ENCODE results near the gene OR2T27.
"Not testable (repeated sequence)": the region's sequence is repeated elsewhere in the genome, so short reads cannot be mapped to it uniquely, and the experiment has no call there.

OR2T27 gene

GRCh38 chr1:248640906-248641305, 14.4 kb downstream of the OR2T27 start:
- not testable (repeated sequence) for DNase-seq (ENCODE audit: low read depth in 3 of 3)

DNA sequence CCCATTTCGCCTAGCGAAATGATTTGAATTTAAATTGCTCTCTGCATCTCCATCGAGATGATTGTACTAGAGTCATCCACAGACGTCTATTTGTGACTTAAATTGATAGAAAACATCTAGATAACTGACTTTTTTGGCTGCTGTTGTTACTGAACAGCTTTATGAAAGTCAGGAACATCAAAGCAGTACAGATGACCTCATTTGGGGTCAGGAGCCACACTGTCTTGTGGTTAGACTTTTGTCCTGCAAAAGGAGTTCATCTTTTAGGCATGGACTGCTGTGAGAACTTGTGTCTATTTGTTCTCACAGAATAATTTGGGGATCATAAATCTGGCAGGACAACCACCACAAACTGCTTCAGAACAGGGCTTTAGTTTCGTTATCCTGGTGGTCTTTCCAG, 15.7 kb downstream of the OR2T27 start:
- not testable (repeated sequence) for DNase-seq (ENCODE audit: low read depth in 3 of 3)

GRCh38 chr1:248636612-248637011, 18.7 kb downstream of the OR2T27 start:
- not testable (repeated sequence) for DNase-seq (ENCODE audit: low read depth in 3 of 3)

DNA sequence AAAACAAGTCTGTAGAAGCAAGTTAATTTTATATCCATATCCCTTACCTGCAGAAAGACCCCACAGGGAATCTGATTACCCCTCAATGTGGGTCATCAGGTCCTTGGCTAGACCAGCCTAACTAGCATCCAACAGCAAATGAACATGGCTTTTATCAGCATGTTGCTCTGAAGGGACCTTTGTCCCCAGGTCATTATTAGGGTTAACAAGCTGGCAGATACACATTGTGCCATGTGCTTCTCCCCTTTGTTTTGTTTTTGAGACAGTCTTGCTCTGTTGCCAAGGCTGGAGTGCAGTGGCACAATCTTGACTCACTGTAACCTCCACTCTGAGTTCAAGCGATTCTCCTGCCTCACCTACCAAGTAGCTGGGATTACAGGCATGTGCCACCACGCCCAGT, 20.3 kb downstream of the OR2T27 start, which contains the start of gene OR2T11:
OR2T11 (minus strand) TSS at position 101 of the 400 bp plus-strand sequence. CDS start 7,963 bp downstream, outside the sequence.
- not testable (repeated sequence) for DNase-seq (ENCODE audit: low read depth in 3 of 3)

GRCh38 chr1:248631354-248632008, 23.8 kb downstream of the OR2T27 start:
- DNase-seq (ENCODE audit: low read depth in 3 of 3) = no peak

DNA sequence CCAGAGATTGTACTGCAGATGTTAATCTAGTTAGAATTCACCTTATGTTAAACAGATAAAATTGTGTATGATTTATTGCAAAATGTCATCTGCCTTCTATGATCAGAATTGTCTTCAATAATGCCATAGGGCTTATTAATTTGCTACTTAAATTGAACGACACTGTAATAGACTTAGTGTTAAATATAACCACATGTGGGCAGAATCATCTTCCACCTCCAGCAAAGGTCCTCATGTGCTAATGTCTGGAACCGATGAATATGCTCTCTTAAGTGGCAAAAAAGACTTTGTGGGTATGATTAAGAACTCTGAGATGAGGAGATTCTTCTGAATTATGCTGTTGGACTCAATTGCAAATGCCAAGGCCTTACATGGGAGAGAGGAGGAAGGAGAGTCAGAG, 24.8 kb downstream of the OR2T27 start:
- DNase-seq (ENCODE audit: low read depth in 3 of 3) = no peak

DNA sequence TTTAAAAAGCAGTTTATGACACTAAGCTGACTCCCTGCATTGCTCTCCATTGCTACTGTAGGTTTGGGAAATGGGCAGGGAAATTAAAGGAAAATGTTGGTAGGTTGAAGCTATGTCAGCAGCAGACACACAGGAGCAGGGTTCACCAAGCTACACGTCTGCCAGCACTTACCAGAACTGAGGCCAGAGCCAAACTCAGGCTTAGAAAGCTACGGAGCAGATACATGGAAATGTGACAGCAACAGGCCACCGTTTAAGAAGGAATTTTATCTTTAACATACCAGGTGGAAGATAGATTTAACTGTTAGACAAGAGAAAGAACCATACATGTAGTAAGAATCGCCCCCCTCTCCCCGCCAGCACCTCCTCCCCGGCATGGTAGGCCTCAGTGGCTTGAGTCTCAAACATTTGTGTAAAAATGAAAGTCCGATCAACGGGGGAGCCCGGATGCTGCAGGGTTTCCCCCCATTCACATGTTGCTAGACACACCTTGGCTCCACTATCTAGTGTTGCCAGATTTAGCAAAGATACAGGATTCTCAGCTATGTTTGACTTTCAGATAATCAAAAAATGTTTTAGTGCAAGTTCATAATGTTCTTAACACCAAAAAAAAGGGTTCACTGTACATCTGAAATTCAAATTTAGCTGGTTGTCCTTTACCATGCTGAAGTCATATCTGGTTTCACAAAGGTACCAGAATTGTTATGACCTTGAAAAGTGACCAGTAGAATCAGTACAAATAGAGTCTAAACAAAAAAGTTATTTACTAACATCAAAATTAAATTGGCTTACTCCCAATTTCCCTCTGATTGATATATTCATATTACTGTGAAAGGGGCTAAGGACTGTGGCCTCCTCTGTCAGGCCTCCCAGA, 27.1 kb downstream of the OR2T27 start:
- DNase-seq (ENCODE audit: low read depth in 3 of 3) = no peak

GRCh38 chr1:248625971-248626370, 29.4 kb downstream of the OR2T27 start:
- DNase-seq (ENCODE audit: low read depth in 3 of 3) = no peak

DNA sequence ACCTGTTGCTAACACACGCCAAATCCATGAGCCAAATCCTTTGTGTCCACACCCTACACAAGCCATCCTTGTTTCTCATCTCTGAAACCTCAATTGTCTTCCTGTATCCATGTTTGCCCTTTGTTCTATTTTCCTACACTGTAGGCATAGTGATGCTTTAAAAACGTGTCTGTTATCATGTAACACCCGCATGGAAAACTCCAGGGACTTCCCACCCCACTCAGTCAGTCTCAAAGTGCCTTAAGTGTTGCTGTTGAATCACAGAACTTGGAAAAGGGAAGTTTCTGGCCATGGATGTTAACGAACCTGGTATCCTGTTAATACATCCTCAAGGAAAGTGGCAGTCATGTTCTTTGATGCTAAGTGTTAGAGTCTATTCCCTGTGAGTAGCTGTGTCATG, 30.2 kb downstream of the OR2T27 start:
- DNase-seq (ENCODE audit: low read depth in 3 of 3) = no peak

DNA sequence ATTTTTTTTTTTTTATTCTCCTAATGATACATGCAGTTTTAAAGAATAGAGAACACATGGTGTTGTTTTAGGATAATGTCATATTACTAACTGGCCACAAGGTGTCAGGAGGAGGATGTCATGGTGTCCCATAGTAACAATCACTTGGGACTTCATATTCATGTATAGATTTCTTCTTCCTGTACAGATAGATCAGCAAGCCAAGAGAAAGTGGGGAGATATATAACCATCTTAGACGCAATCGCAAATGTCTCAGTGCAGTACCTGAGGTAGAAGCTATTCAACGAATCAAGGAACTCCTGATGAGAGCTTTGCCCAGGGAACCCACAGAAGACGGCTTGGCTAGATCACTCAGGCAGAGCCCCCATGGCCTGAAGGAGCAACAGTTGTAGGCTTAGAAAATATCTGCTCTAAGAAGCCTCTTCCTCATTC, 32.7 kb downstream of the OR2T27 start:
- no peak for DNase-seq (ENCODE audit: low read depth in 3 of 3)

GRCh38 chr1:248621770-248622169, 33.6 kb downstream of the OR2T27 start:
- no peak for DNase-seq (ENCODE audit: low read depth in 3 of 3)

- peak; percentile 11 to 59 (median 24) for DNase-seq (ENCODE audit: low read depth in 3 of 3)
Measured at GRCh38 chr1:248618878-248619277, 36.5 kb downstream of the OR2T27 start.

- no peak for DNase-seq (ENCODE audit: low read depth in 3 of 3)
Measured at GRCh38 chr1:248618119-248618518, 37.2 kb downstream of the OR2T27 start.

- DNase-seq (ENCODE audit: low read depth in 3 of 3) = no peak
Measured at GRCh38 chr1:248613742-248614141, 41.6 kb downstream of the OR2T27 start.

GRCh38 chr1:248611883-248612414, 43.4 kb downstream of the OR2T27 start:
- DNase-seq (ENCODE audit: low read depth in 3 of 3) = peak in 1 of 3 experiments; percentile 5

DNA sequence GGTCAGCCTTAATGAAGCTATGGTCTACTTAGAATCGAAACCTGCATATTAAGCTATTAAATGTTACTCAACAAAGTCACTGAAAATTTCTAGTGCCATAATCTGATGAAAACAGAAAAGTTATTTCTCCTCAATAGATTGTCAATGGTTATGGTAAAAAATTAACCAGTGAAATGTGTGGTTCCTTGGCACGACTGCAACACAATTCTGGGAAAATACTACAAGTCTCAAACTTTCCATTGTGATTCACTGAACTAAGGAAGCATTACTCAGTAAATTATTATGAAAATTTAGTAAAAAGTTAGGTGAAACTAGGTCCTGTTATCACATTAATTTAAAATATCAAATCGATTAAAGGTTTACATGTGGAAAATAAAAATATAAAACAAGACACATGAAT, 45.0 kb downstream of the OR2T27 start:
- no peak for DNase-seq (ENCODE audit: low read depth in 3 of 3)

Data from stimulated activated CD4-positive, alpha-beta T cell treated with anti-CD3 and anti-CD28 coated beads, TNF-alpha, amount 100 ng/mL, for 24 hours (primary cell).